Mesodermal cell (in vitro differentiated cells): ENCODE results near the gene FAM124A.
A peak's percentile ranks its signal among the peaks of the same experiment; 100 is the strongest.

Source experiments
- H3K27ac ChIP-seq: 2 replicates; pipeline ENCODE4 v1.7.0; 2013; ENCODE audit warnings: mild to moderate bottlenecking, low read depth, low read length, moderate library complexity; ENCODE audit not compliant: severe bottlenecking
- H3K36me3 ChIP-seq: 2 replicates; pipeline ENCODE4 v1.7.1; 2013; ENCODE audit warnings: mild to moderate bottlenecking, low read length, moderate library complexity; ENCODE audit not compliant: control insufficient read depth, insufficient read depth
- H3K4me1 ChIP-seq: one replicate; pipeline ENCODE4 v1.7.1; 2013; ENCODE audit warnings: mild to moderate bottlenecking, low read length; ENCODE audit not compliant: insufficient read depth, control insufficient read depth, poor library complexity, severe bottlenecking
- H3K4me3 ChIP-seq: 2 replicates; pipeline ENCODE4 v1.7.0; 2013; ENCODE audit warnings: low read length, control low read depth, mild to moderate bottlenecking; ENCODE audit not compliant: insufficient read depth, poor library complexity, severe bottlenecking; ENCODE audit errors: extremely low read depth
- H3K9me3 ChIP-seq: 2 replicates; pipeline ENCODE4 v1.7.1; 2013; ENCODE audit warnings: mild to moderate bottlenecking, low read length, moderate library complexity; ENCODE audit not compliant: control insufficient read depth
- WGBS, 2 experiments: methylation state at CpG; one replicate each; pipeline ENCODE4 v1.1.5; 2013; ENCODE audit warnings: missing lambda C conversion rate in 2 of 2; ENCODE audit not compliant: insufficient coverage in 2 of 2; 5-methylcytosine and 5-hydroxymethylcytosine counted together

FAM124A gene

GRCh38 chr13:51220706-51221105, 1.5 kb upstream of the FAM124A start:
- Histone ChIP-seq H3K4me1 (no peaks in the 10 kb centered on the region), H3K27ac (no peak overlapping the region), H3K4me3 (no peak overlapping the region), H3K36me3 (no peaks in the 10 kb centered on the region), H3K9me3 (no peaks in the 10 kb centered on the region)
- WGBS, 2 experiments, result 95 to 100% methylated on average over 1 to 2 of the region's 2 CpGs

GRCh38 chr13:51221108-51221507, 1.1 kb upstream of the FAM124A start:
- no peak overlapping the region for H3K4me3 ChIP-seq
- no peak overlapping the region for H3K27ac ChIP-seq
- whole genome bisulfite sequencing, 2 experiments, result 55 to 60% methylated on average over 1 to 3 of the region's 4 CpGs
- no peaks in the 10 kb centered on the region for H3K9me3 ChIP-seq
- no peaks in the 10 kb centered on the region for H3K36me3 ChIP-seq
- H3K4me1 ChIP-seq, result no peaks in the 10 kb centered on the region

- Histone ChIP-seq H3K4me1 (no peaks in the 10 kb centered on the region), H3K4me3 (peak overlapping the region; percentile 61), H3K36me3 (no peaks in the 10 kb centered on the region), H3K9me3 (no peaks in the 10 kb centered on the region), H3K27ac (no peak overlapping the region)
- WGBS, 2 experiments, result 3 to 10% methylated on average over 2 to 6 of the region's 11 CpGs
Measured at GRCh38 chr13:51221674-51222036, 543 bp upstream of the FAM124A start.

- H3K36me3 ChIP-seq, result no peaks in the 10 kb centered on the region
- H3K27ac ChIP-seq, result no peak overlapping the region
- peak overlapping the region; percentile 61 for H3K4me3 ChIP-seq
- H3K9me3 ChIP-seq, result no peaks in the 10 kb centered on the region
- WGBS, 2 experiments, result 1 to 5% methylated on average over 12 to 13 of the region's 34 CpGs
- no peaks in the 10 kb centered on the region for H3K4me1 ChIP-seq
Measured at GRCh38 chr13:51222686-51223559, 725 bp downstream of the FAM124A start.

GRCh38 chr13:51223560-51224270, 1.5 kb downstream of the FAM124A start:
- Histone ChIP-seq H3K9me3 (no peaks in the 10 kb centered on the region), H3K36me3 (no peaks in the 10 kb centered on the region), H3K27ac (no peak overlapping the region), H3K4me1 (no peaks in the 10 kb centered on the region), H3K4me3 (no peak overlapping the region)
- WGBS, 2 experiments, result 10 to 22% methylated on average over 2 to 3 of the region's 13 CpGs

- Histone ChIP-seq H3K9me3 (no peaks in the 10 kb centered on the region), H3K27ac (no peak overlapping the region), H3K4me1 (no peaks in the 10 kb centered on the region), H3K4me3 (no peak overlapping the region), H3K36me3 (no peaks in the 10 kb centered on the region)
Measured at GRCh38 chr13:51225029-51225428, 2.8 kb downstream of the FAM124A start.

- Histone ChIP-seq H3K27ac (no peak overlapping the region), H3K36me3 (no peaks in the 10 kb centered on the region), H3K4me3 (no peak overlapping the region)
Measured at GRCh38 chr13:51227404-51227803, 5.2 kb downstream of the FAM124A start.

GRCh38 chr13:51229101-51229719, 7.0 kb downstream of the FAM124A start:
- 94 to 95% methylated on average over 4 to 10 of the region's 12 CpGs for WGBS, 2 experiments
- Histone ChIP-seq H3K4me3 (no peak overlapping the region), H3K36me3 (no peaks in the 10 kb centered on the region), H3K27ac (no peak overlapping the region), H3K4me1 (no peaks in the 10 kb centered on the region), H3K9me3 (no peaks in the 10 kb centered on the region)

More at GRCh38 chr13:51227404-51227803, 5.2 kb downstream of the FAM124A start:
- Histone ChIP-seq H3K4me1 (no peaks in the 10 kb centered on the region), H3K9me3 (no peaks in the 10 kb centered on the region)
- no CpG with 5 or more reads among the region's 1 CpG for WGBS, 2 experiments

- no peaks in the 10 kb centered on the region for H3K36me3 ChIP-seq
- H3K4me1 ChIP-seq, result no peaks in the 10 kb centered on the region
- H3K27ac ChIP-seq, result no peak overlapping the region
- no peak overlapping the region for H3K4me3 ChIP-seq
- WGBS, 2 experiments, result 20% methylated on average over 1 of the region's 2 CpGs; no CpG with 5 or more reads in 1 of the 2 experiments
- H3K9me3 ChIP-seq, result no peaks in the 10 kb centered on the region
Measured at GRCh38 chr13:51229731-51230130, 7.5 kb downstream of the FAM124A start.

GRCh38 chr13:51230477-51231105, 8.4 kb downstream of the FAM124A start:
- Histone ChIP-seq H3K4me3 (no peak overlapping the region), H3K9me3 (no peaks in the 10 kb centered on the region), H3K36me3 (no peaks in the 10 kb centered on the region), H3K27ac (no peak overlapping the region), H3K4me1 (peaks cover 5% of the 10 kb centered on the region)
- 48% methylated on average over 2 to 3 of the region's 8 CpGs for WGBS, 2 experiments
